CD4-positive, alpha-beta T cell treated with Interleukin-17A for 4 hours (primary cell): ENCODE data around the gene SPARCL1.
"Not testable (repeated sequence)": the region's sequence is repeated elsewhere in the genome, so short reads cannot be mapped to it uniquely, and the experiment has no call there.

ENCODE experiments used
- DNase-seq: peaks from one replicate; pipeline ENCODE4 v3.0.0-alpha.2; 2020; ENCODE audit warnings: mixed read lengths

SPARCL1 gene, protein sequence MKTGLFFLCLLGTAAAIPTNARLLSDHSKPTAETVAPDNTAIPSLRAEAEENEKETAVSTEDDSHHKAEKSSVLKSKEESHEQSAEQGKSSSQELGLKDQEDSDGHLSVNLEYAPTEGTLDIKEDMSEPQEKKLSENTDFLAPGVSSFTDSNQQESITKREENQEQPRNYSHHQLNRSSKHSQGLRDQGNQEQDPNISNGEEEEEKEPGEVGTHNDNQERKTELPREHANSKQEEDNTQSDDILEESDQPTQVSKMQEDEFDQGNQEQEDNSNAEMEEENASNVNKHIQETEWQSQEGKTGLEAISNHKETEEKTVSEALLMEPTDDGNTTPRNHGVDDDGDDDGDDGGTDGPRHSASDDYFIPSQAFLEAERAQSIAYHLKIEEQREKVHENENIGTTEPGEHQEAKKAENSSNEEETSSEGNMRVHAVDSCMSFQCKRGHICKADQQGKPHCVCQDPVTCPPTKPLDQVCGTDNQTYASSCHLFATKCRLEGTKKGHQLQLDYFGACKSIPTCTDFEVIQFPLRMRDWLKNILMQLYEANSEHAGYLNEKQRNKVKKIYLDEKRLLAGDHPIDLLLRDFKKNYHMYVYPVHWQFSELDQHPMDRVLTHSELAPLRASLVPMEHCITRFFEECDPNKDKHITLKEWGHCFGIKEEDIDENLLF

GRCh38 chr4:87529187-87529586 is at the start of gene SPARCL1:
TSS of gene SPARCL1 (minus strand) at chr4:87529376. CDS start at chr4:87499574, 29,802 bp downstream.
- DNase-seq, result no peak

- DNase-seq, result no peak
Observed at GRCh38 chr4:87575983-87576382, 46.8 kb upstream of the SPARCL1 start.

DNA sequence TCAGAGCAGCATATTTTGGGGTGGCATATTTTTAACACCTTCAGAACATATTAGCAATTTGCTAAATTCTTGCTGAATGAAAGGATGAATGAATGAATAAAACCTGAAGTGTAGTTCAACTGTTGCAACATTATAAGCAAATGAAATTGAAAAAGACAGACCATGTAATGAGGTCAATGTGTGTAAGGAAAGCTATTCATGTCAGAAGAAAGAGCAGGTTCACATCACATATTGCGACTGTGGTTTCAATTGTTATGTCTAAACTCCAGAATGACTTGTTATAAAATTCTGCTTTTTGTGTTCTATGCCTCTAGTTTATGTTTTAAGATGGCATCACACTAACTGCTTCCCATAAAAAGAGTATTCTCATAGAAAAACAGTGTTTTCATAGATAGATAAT is 46.2 kb upstream of the SPARCL1 start:
- DNase-seq, result no peak

DNA sequence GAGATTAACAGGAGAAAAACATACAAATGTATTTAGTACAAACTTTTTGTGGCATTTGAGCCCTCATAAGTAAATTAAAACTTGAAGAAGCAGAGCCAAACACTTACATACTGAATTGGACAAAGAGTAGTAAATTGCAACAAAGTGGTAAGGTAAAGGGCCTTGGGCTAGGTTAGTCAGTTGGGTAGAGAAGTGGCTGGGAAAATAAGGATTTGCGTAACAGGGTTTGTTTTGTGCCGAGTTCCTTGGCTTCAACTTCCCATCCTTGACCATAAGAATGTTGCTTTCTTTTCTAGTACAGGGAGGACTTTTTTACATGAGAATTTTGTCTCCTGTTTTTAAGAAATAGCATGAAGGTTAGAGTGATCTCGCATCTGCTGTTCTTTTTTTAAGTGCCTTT is 45.8 kb upstream of the SPARCL1 start:
- no peak for DNase-seq

DNA sequence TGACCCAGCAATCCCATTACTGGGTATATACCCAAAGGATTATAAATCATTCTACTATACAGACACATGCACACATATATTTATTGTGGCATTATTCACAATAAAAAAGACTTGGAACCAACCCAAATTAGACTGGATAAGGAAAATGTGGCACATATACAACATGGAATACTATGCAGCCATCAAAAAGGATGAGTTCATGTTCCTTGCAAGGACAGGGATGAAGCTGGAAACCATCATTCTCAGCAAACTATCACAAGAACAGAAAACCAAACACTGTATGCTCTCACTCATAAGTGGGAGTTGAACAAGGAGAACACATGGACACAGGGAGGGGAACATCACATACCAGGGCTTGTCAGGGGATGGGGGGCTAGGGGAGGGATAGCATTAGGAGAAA is 45.2 kb upstream of the SPARCL1 start:
- not testable (repeated sequence) for DNase-seq

DNA sequence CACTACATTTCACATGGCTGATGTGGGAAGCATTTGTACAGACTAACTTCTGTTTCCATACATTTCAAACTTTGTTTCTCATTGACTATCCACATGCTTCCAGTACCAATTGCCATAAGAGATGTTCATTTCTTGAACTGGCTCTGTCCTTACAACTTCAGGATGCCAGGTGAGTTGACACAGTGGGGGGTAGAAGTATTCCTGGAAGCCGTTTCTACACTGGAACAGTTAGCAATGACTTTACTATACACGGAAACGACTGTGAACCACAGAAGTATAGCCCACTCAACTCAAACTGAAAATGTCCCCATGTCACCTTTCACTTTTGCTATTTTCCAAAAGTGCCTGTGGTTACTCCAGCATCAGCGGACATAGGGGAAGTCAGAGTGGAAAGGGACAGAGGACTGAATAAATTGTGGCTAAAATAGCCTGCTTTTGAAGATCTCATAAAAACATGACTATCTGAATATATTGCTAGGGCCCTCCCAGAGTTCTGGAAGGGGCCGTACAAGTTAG is 41.2 kb upstream of the SPARCL1 start:
- DNase-seq, result no peak

DNA sequence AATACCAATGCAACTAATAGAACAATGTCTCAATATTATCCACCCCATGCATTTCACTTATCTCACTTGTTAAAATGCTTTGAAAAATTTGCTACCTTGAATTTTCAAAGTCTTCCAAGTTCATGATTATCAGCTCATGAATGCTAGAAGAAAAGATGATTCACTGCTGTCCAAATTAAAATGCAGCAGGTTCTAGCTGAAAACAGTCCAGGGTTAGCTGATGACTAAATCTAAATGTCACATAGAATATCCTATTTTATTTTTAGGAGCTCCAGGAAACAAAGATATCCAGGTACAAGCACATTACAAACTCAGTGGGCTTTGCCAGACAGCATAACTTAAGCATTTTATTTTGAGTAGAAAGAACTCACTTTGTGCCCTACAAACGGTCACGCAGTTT is 38.0 kb upstream of the SPARCL1 start:
- no peak for DNase-seq

DNA sequence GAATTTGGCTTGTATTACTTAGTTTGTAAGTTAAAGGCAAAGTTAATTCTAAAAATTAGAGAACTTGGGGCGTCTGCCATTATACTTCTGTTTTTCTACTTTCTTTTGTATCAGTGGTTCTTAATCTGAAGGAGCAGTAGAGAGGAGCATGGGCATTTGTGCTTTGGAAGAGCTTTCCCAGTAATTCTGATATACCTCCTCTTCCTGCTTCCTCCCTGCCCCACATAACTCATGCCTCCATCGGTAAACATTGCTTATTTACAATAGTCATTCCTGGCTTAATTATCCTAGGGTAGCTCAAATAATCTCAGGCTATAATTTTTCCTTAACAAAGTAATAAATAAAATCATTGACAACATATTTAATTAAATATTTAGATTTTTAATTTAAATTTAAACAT is 37.1 kb upstream of the SPARCL1 start:
- DNase-seq, result no peak

- DNase-seq, result no peak
Observed at GRCh38 chr4:87565746-87566145, 36.6 kb upstream of the SPARCL1 start.

DNA sequence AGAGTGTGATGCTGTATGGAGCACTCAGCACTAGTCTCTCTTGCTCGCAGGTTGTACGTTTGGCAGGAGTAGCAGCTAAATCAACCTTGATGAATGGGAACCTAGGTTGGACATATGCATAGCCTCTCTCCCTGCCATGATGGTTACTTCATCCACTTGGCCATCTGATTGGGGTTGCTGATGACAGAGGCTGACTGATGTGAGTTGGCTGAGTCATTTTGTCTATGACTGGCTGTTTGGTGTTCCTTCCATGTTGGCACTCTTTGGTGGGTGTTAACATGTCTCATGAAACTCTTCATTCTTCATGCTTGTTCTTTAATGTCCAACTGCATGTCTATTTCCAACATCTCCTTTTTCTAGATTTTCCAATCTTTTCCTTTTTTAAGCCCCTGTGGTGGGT is 31.6 kb upstream of the SPARCL1 start:
- DNase-seq, result no peak

GRCh38 chr4:87559090-87559837 is 30.1 kb upstream of the SPARCL1 start:
- DNase-seq, result peak; percentile 23

DNA sequence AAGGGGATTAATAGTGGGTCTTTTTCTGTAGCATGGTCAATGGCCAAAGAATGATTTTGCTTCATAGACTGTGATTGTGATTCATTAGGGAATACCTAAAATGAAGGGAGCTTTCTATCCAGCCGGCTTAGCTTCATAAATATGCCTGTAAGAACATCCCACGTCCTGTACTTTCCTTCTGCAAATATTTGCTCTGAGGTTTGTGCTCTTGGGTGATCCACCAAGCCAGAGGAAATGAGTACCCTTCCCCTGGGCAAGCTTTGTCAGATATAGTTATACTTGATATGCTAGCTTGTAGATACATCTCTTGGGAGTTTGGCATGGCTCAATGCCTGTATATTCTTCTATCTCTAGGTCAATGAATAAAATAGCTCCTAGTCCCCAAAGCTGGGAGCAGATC is 28.2 kb upstream of the SPARCL1 start:
- no peak for DNase-seq

DNA sequence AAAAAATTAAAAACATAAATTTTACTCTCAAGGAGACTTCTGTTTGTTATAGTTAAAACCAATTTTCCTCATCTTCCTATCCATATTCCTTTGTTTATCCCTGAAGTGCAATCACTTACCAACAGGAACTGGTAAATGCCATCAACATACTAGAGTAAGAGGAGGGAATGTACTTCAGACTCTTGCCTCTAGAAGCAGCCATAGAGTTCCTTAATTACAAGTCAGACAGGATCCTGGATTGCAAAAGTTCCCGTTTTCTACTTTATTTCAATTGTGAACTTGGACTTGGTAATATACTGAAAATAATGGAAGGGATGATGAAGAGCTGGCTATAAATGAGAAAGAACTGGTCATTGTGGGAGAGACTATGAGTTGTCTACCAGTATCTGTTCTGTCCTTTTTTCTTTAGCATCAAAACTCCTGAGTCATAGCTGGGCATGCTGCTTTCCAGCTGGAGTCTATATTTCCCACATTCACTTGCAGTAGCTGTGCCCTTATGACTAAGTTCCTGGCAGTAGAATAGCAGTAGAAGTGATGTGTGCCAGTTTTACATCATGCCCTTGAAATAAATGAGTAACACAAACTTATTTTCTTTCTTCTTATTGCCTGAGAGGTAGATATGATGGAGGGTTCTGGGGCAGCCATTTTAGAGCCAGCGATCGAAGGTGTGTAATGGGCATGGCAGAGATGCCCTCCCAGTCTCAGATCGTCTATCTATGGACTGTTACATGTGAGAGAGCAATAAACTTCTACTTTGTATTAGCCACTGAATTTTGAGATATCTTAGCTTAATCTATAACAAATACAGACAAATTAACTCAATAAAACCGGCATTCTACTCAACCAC is 26.8 kb upstream of the SPARCL1 start:
- no peak for DNase-seq

DNA sequence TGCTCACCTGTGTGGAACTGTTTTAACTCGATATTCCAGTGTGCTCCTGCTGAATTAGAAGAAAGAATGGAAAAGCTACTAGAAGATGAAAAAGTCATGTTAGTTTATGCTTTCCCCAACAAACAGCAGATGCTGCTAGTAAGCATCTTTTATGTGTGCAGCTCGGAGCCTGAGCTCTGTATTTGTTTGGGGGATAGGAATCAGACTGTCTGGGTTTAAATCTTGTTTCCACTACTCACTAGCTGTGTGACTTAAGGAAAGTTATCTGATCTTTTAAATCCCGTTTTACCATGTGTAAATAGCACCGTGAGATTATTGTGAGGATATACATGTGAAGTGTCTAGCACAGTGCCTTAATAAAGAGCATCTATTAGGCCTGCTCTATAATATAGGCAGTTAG is 24.0 kb upstream of the SPARCL1 start:
- DNase-seq, result no peak

GRCh38 chr4:87551361-87551760 is 22.2 kb upstream of the SPARCL1 start:
- DNase-seq, result no peak

DNA sequence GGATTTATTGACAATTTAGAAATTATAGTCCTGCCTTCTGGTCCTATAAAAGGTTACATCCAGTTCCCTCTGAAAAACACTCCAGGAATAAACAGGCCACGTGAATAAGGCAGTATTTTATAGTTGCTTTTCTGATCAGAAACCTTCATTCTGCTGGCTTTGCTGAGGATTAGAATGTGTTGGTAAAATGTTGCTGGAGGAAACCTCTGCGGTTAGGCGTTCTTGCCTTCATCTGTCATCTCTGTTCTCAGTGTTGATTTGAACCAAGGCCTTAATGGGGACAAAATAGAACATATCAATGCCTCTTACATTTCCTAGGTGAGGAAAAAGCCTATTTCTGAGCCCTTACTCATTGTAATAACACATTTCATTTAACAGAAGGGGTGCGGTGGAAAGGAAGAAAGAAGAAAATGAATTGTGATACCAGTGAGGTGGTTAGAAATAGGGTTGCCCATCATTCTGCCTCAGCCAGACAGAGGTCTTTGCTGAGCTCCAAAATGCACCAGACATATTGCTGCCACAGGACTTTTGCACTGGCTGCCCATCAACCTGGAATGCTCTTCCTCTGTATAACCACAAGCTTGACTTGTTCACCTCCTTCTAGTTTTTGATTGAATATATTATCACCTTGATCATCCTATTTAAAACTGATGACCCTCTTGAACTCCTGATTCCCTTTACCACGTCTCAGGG is 18.0 kb upstream of the SPARCL1 start:
- DNase-seq, result no peak

GRCh38 chr4:87545052-87545451 is 15.9 kb upstream of the SPARCL1 start:
- DNase-seq, result no peak

GRCh38 chr4:87543835-87544461 is 14.8 kb upstream of the SPARCL1 start:
- no peak for DNase-seq

DNA sequence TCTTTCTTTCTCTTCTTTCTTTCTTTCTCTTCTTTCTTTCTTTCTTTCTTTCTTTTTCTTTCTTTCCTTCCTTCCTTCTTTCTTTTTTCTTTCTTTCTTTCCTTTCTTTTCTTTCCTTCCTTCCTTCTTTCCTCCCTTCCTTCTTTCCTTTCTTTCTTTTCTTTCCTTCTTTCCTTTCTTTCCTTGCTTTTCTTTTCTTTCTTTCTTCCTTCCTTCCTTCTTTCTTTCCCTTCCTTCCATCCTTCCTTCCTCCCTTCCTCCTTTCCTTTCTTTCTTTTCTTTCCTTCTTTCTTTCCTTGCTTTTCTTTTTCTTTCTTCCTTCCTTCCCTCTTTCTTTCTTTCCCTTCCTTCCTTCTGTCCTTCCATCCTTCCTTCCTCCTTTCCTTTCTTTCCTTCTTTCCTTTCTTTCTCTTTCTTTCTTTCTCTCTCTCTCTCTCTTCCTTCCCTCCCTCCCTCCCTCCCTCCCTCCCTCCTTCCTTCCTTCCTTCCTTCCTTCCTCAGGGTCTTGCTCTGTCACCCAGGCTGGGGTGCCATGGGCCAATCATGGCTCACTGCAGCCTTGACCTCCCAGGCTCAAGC is 13.6 kb upstream of the SPARCL1 start:
- no peak for DNase-seq

DNA sequence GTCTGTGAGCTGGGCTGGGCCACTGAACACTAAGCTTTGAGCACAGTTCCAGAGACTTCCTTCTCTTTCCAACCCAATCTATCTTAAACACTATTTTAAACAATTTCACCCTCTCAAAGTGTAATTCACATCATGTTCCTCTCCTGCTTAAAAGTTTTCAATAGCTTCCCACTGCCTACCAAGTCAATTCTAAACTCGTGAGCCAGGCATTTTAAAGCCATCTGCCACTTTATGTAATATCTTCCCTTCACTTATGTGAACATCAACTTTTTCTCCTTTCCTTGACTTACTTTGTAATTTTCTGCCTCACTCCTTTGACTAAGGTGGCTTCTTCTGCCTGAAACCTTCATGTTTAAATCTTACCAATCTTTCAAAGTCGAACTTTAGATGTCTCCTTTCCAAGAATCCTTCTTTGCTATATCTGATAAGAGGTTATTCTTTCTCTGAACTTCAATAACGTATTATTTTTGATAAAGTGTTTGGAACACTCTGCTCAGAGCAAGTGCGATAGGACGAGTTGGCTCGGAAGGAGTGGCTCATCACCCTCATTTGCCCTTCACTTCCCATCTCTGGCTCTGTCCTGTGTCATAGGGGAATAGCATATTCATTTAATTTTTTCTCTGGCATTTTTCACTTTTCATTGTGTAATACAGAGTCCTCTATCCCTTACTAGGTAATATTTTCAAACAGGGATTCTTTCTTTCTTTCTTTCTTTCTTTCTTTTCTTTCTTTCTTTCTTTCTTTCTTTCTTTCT is 13.0 kb upstream of the SPARCL1 start:
- no peak for DNase-seq
